HG02852 (cell line): ENCODE results near the gene GUK1.

Experiments
- ATAC-seq: cut with Tn5 transposase; IDR thresholded peaks from one replicate; pipeline ENCODE4 v1.9.1; 2021; ENCODE audit warnings: mild to moderate bottlenecking, moderate library complexity; ENCODE audit not compliant: unreplicated experiment

GUK1 gene

GRCh38 chr1:228149406-228150119 lies 9.5 kb downstream of the GUK1 start, which contains the start of gene GJC2:
Gene GJC2 (plus strand): TSS chr1:228149930. CDS start chr1:228157759, 7,829 bp downstream.
- ATAC-seq, result no peak

GRCh38 chr1:228150120-228150460 lies 10.0 kb downstream of the GUK1 start:
- ATAC-seq, result no peak

- ATAC-seq, result no peak
Observed at GRCh38 chr1:228150461-228151179, 10.5 kb downstream of the GUK1 start.

- no peak for ATAC-seq
Observed at GRCh38 chr1:228151180-228151925, 11.3 kb downstream of the GUK1 start.

GRCh38 chr1:228152097-228152917 lies 12.2 kb downstream of the GUK1 start:
- no peak for ATAC-seq

- no peak for ATAC-seq
Observed at GRCh38 chr1:228152918-228153258, 12.8 kb downstream of the GUK1 start.

GRCh38 chr1:228154021-228154669 lies 14.1 kb downstream of the GUK1 start:
- ATAC-seq, result no peak

GRCh38 chr1:228154670-228155571 lies 14.8 kb downstream of the GUK1 start:
- no peak for ATAC-seq

GRCh38 chr1:228155596-228156514 lies 15.8 kb downstream of the GUK1 start:
- ATAC-seq, result no peak

GRCh38 chr1:228156515-228156881 lies 16.4 kb downstream of the GUK1 start:
- ATAC-seq, result no peak

GRCh38 chr1:228156941-228157728 lies 17.1 kb downstream of the GUK1 start:
- ATAC-seq, result no peak

GRCh38 chr1:228157729-228158126 lies 17.6 kb downstream of the GUK1 start:
- ATAC-seq, result no peak

GRCh38 chr1:228158151-228159007 lies 18.3 kb downstream of the GUK1 start:
- no peak for ATAC-seq

GRCh38 chr1:228159008-228159665 lies 19.1 kb downstream of the GUK1 start:
- no peak for ATAC-seq

GRCh38 chr1:228160201-228160761 lies 20.2 kb downstream of the GUK1 start:
- no peak for ATAC-seq

GRCh38 chr1:228161362-228161761 lies 21.3 kb downstream of the GUK1 start:
- no peak for ATAC-seq
